ENCODE results near the gene FHOD1.

The FHOD1 gene

DNA sequence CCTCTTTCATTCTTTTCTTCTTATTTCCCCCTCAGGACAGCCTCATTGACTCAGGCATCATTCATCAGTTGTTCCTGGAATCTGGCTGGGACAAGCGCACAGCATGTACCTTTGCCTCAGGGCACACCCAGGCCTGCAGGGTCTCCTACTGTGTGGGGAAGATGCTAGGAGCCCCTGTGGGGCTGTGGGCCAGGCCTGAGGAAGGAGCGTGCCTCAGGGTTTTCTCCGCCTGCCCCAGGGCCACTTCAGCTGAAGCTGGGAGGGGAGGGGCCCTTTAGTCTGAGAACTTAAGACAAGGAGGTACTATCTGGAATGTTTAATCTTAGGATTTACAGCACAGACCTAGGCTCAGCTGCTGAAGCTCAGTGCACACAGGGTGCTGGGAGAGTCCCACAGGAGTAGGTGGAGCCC is 40.4 kb downstream of the FHOD1 start:
- no peak for DNase-seq

DNA sequence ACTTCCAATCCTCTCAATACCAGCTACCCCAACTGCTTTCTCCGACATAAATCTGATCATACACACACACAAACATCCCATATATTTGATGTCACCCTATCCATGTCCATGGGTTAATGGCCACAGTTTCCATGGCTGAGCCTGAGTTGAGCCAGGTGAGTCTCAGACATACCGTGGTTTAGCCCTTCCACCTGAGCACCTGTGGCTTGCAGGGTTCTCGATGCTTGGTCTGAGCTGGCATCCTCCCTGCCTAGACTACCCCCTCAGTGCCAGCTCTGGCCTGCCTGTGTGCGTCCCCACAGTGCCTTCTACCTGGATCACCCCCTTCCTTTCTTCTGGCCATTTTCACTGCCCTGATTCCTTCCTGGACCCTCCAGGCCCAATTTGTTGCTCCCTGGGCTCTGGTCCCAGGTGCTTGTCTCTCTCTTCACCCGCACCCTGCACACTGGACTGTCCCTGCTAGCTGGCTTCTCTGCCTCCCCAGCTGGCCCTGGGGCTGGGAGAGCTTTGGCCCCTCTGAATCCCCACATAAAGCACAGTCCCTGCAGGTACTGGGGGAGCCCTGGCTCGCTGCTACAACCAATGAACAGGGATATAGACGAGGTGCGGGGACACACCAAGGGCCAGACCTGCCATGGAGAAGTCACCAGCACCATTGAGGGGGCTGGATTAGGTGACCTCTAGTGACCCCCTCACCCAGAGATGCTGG is 41.0 kb downstream of the FHOD1 start:
- DNase-seq, result no peak

DNA sequence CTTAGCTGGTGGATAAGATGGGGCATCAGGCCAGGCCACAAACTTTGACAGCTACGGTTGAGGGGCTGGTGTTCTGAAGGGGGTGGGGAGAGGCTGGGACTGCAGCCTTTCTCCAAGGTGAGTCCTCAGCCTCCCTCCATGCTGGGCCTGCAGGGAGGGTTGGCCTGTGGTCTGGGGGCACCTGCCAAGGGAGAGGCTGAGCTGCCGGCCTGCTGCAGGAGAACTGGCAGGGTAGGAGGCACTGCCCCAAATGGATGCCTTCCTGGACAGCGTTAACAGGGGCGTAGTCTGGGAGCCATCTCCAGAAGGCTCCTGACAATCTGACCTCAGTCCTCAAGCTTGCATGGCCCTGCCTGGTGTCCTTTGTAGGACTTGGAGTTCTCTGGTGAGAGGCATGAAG is 43.2 kb downstream of the FHOD1 start:
- no peak for DNase-seq

DNA sequence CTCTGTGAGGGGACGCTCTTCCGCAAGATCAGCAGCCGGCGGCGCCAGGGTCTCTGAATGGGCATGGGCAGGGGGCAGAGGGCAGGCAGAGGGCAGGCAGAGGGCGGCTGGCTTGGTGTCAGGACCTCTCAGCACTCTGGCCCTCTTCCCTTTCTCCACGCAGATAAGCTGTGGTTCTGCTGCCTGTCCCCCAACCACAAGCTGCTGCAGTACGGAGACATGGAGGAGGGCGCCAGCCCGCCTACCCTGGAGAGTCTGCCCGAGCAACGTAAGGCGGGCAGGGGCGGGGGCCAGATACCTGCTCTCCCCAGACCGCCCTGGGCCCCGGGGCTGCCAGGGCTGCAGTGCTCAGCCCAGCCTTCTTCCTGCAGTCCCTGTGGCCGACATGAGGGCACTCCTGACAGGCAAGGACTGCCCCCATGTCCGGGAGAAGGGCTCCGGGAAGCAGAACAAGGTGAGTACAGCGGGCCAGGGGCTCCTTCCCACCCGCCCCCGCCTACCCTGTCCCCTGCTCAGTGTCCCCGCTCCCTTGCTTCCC is 44.3 kb downstream of the FHOD1 start:
- no peak for DNase-seq

- DNase-seq, result no peak
Measured at GRCh38 chr16:67202426-67202825, 44.9 kb downstream of the FHOD1 start.

GRCh38 chr16:67201411-67202345 is 45.6 kb downstream of the FHOD1 start:
- no peak for DNase-seq

DNA sequence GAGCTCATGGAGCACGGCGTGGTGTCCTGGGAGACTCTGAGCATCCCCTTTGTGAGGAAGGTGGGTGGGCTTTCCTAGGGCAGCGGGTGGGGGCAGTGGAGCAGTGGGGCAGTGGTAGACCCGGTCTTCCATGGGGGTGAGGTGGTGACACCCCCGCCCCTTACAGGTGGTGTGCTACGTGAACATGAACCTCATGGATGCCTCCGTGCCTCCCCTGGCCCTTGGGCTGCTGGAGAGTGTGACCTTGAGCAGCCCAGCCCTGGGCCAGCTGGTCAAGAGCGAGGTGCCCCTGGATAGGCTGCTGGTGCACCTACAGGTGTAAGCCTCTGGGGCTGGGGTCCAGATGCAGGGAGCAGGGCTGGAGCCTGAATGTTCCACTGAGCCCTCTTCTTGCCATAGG is 46.8 kb downstream of the FHOD1 start:
- no peak for DNase-seq

DNA sequence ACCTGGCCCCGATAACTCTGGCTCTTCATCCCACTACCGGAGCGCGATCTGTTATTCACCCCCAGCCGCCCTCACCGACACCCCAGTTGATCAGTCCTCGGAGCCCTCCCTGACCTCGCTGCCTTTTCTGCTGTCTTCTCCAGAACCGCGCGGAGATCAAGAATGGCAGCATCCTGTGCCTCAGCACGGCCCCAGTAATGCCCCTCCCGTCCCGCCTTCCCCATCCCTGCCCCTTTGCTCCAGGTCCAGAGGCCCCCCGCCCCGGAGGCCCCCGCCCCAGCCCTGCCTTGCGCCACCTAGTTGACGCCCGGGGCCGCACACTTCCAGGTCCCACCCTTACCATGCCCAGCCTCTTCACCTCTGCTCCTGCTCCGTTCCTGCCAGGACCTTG is 47.5 kb downstream of the FHOD1 start:
- DNase-seq, result no peak

GRCh38 chr16:67199011-67199807 is 48.1 kb downstream of the FHOD1 start, which contains the start of gene ELMO3:
Gene ELMO3 (plus strand): TSS chr16:67199131. CDS start chr16:67199327, 196 bp downstream.
- DNase-seq, result no peak

DNA sequence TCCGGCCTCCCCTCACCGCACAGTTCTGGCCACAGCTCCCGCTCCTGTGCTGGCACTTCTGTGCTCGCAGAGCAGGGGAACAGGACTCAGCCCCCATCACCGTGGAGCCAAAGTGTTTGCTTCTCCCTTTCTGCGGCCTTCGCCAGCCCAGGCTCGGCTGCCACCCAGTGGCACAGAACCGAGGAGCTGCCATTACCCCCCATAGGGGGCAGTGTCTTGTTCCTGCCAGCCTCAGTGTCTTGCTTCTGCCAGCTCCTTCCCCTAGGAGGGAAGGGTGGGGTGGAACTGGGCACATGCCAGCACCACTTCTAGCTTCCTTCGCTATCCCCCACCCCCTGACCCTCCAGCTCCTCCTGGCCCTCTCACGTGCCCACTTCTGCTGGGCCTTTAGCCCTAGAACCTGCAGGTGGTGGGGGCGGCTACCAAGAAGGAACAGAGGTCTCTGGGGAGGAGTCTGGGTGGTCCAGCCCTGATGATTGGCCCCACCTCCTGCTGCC is 49.0 kb downstream of the FHOD1 start:
- no peak for DNase-seq

DNA sequence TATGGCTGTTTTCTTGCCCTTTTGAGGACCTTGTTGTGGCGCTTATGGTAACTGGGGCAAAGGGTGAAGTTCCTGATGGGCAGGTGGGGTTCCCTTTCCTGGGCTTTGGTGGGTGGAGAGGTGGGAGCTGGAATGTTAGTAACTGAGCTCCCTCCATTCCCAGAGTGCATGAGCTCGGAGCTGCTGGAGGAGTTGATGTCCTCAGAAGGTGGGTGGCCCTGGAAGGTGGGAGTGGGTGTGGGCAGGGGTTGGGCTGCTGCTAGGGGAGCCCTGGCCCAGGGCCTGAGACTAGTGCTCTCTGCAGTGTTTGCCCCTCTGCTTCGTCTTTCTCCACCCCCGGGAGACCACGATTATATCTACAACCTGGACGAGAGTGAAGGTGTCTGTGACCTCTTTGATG is 49.6 kb downstream of the FHOD1 start:
- no peak for DNase-seq

- DNase-seq, result no peak
Measured at GRCh38 chr16:67196881-67197280, 50.4 kb downstream of the FHOD1 start.

DNA sequence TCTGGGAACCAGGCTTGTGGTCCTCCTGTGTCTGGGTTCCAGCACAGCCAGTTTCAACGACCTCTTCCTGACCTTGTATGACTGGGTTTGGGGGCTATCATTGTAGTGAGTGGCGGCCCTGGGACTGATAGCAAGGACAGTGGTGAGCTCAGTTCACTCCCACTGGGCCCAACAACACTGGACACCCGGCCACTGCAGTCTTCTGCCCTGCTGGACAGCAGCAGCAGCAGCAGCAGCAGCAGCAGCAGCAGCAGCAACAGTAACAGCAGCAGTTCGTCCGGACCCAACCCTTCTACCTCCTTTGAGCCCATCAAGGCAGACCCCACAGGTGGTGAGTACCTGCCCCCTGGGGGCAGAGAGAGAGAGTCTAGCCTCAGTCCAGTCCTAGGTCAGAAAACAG is 51.6 kb downstream of the FHOD1 start:
- no peak for DNase-seq

- DNase-seq, result no peak
Measured at GRCh38 chr16:67194260-67194659, 53.0 kb downstream of the FHOD1 start.

DNA sequence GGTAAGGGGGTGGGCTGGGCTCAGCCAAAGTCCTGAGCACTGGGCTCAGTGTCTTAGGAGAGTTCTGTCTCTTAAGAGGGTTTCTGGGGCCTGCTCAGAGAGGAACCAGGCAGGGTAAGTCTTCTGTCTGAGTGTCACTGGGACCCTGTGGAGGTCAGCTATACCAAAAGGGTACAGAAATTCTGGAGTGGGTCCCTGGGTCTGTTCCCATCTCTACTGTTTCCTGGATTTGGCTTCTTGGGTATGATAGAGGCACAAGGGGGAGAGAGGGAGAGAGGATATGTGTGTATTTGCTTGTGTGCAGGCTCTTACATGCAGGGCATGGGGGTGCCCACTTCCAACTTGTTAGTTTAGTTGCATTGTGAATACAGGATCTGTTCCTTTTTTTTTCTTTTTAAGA is 53.7 kb downstream of the FHOD1 start:
- no peak for DNase-seq

- DNase-seq, result no peak
Measured at GRCh38 chr16:67192781-67193361, 54.4 kb downstream of the FHOD1 start.

DNA sequence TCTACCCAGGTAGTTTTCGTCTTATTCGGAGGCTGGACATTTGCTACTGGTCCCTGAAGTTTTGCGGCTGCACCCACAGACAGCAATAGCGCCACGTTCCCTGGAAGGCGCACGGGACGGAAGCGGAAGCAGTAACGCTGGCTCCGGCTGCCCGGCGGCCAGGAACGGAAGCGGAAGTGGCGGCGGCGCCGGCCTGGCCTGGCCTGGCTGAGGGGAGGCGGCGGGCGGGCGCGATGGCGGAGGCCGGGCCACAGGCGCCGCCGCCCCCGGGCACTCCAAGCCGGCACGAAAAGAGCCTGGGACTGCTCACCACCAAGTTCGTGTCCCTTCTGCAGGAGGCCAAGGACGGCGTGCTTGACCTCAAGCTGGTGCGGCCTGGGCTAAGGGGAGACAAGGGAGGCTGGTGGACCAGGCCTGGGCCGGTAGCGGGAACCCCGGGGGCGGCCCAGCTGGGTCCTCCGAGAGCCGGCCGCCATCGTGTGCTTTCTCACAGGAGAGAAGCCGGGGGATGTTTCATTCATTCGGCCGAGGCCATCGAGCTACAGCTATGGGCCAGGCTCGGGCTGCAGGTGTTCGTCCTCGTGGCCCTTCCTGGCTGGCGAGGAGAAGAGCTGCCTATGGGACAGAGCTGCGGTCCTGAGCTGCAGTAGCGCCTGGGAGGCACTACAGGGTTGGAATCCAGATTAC is 55.1 kb downstream of the FHOD1 start, which contains the start of gene E2F4:
TSS of gene E2F4 (plus strand) at position 161 of the 687 bp plus-strand sequence. CDS start at position 234, 73 bp downstream.
- peak; percentile 87 for DNase-seq

- DNase-seq, result no peak
Measured at GRCh38 chr16:67191411-67191994, 55.8 kb downstream of the FHOD1 start.

- no peak for DNase-seq
Measured at GRCh38 chr16:67190448-67191399, 56.6 kb downstream of the FHOD1 start.

DNA sequence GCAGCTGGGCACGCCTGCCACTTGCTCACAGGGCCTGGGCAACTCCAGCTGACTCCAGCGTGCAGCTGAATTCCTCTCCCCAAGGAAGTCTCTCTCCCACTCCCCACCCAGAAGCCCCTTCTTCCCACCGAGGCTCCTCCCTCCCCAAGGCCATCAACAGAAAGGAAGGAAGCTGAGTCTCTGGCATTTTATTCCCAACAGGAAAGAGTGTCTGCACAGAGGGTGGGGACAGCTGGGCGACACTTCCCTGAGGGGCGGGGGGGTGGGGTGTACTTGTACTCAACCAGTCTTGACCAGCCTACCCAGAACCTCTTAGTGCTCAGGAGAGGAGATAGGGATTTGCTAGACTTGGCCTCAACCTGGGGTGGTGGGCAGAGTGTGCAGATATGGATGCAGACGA is 57.2 kb downstream of the FHOD1 start, which contains the start of gene EXOC3L1:
TSS of gene EXOC3L1 (minus strand) at position 96 of the 400 bp plus-strand sequence. CDS start 460 bp downstream, outside the sequence.
- no peak for DNase-seq

Data from NCI-H2107 (cell line).